ACC112 (cell line): ENCODE measurements around the gene ADIPOR2.
"Not testable (repeated sequence)": the region's sequence is repeated elsewhere in the genome, so short reads cannot be mapped to it uniquely, and the experiment has no call there.

Experiments used
- H2AFZ ChIP-seq: fragments of 200-600 bp; sonication (generic); one replicate; pipeline ENCODE4 v1.6.0; 2017; ENCODE audit warnings: antibody characterized with exemption, low read length; ENCODE audit not compliant: unreplicated experiment
- H3K27ac ChIP-seq: fragments of 200-600 bp; sonication (generic); 2 replicates; pipeline ENCODE4 v1.5.1; 2014; ENCODE audit warnings: low read depth, mild to moderate bottlenecking, antibody characterized with exemption, low read length, moderate library complexity
- H3K27me3 ChIP-seq: fragments of 200-600 bp; sonication (generic); 2 replicates; pipeline ENCODE4 v1.6.1; 2014; ENCODE audit warnings: mild to moderate bottlenecking, antibody characterized with exemption, low read length, moderate library complexity, mixed read lengths; ENCODE audit not compliant: insufficient read depth
- H3K36me3 ChIP-seq: fragments of 200-600 bp; sonication (generic); 2 replicates; pipeline ENCODE4 v1.6.1; 2016; ENCODE audit warnings: mild to moderate bottlenecking, antibody characterized with exemption, low read length, moderate library complexity, mixed read lengths; ENCODE audit not compliant: insufficient read depth
- H3K4me1 ChIP-seq: fragments of 200-600 bp; sonication (generic); one replicate; pipeline ENCODE4 v1.6.1; 2016; ENCODE audit warnings: low read length, mixed read lengths; ENCODE audit not compliant: insufficient read depth, unreplicated experiment, control insufficient read depth
- H3K4me3 ChIP-seq: fragments of 200-600 bp; sonication (generic); 2 replicates; pipeline ENCODE4 v1.5.1; 2014; ENCODE audit warnings: mild to moderate bottlenecking, low read depth, low read length
- H3K79me2 ChIP-seq: fragments of 200-600 bp; sonication (generic); one replicate; pipeline ENCODE4 v1.6.0; 2016; ENCODE audit warnings: low read length; ENCODE audit not compliant: control insufficient read depth, unreplicated experiment, insufficient read depth

Gene ADIPOR2

GRCh38 chr12:1720494-1720893 is 29.6 kb downstream of the ADIPOR2 start:
- Histone ChIP-seq H3K36me3 (no peaks in the 10 kb centered on the region), H3K4me3 (no peak overlapping the region), H2AFZ (no peak overlapping the region), H3K4me1 (peaks cover 12% of the 10 kb centered on the region), H3K27me3 (no peaks in the 10 kb centered on the region), H3K79me2 (peaks cover 62% of the 10 kb centered on the region), H3K27ac (no peak overlapping the region)

GRCh38 chr12:1723721-1724120 is 32.9 kb downstream of the ADIPOR2 start:
- Histone ChIP-seq H3K79me2 (peaks cover 48% of the 10 kb centered on the region), H3K4me3 (no peak overlapping the region), H3K27me3 (no peaks in the 10 kb centered on the region), H3K27ac (no peak overlapping the region), H3K36me3 (no peaks in the 10 kb centered on the region), H3K4me1 (no peaks in the 10 kb centered on the region), H2AFZ (no peak overlapping the region)

DNA sequence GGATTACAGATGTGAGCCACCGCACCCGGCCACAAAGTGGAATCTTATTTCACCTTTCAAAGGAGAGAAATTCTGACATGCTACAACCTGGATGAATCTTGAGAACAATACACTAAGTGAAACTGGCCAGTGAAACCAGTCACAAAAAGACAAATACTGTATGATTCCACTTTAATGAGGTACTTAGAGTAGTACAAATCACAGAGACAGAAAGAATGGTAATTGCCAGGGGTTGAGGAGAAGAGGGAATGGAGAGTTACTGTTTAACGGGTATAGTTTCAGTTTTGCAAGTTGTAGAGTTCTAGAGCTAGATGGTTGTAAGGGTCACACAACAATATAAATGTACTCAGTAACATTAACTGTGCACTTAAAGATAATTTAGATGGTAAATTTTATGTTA is 33.4 kb downstream of the ADIPOR2 start:
- H3K79me2 ChIP-seq, result peaks cover 46% of the 10 kb centered on the region
- H3K4me1 ChIP-seq, result no peaks in the 10 kb centered on the region
- H3K27me3 ChIP-seq, result no peaks in the 10 kb centered on the region
- H3K36me3 ChIP-seq, result no peaks in the 10 kb centered on the region
- no peak overlapping the region for H2AFZ ChIP-seq
- no peak overlapping the region for H3K4me3 ChIP-seq
- H3K27ac ChIP-seq, result no peak overlapping the region

- peaks cover 3% of the 10 kb centered on the region; the same call in 1 of the 2 replicates for H3K36me3 ChIP-seq
- H2AFZ ChIP-seq, result no peak overlapping the region
- no peaks in the 10 kb centered on the region for H3K27me3 ChIP-seq
- no peak overlapping the region for H3K27ac ChIP-seq
- H3K4me3 ChIP-seq, result no peak overlapping the region
- peaks cover 30% of the 10 kb centered on the region for H3K79me2 ChIP-seq
- no peaks in the 10 kb centered on the region for H3K4me1 ChIP-seq
Observed at GRCh38 chr12:1726753-1727152, 35.9 kb downstream of the ADIPOR2 start.

DNA sequence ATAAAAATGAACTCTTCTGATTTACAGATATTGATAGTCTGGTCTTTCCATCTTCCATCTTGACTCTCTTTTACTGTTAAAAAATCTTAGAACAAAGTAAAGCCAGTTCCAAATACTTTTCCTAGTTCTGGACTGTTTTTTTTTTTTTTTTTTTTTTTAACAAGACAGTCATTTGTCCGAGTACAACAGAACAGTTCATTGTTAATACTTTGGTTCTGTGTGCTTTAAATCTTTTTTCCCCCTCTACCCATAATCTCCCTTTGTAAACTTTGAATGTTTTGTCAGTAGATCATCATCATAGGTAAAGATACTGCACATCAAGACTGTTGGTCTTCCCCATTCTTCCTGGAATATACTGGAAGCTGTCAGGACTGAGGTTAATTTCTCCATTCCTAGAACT is 38.0 kb downstream of the ADIPOR2 start:
- no peak overlapping the region for H3K4me3 ChIP-seq
- H3K27me3 ChIP-seq, result no peaks in the 10 kb centered on the region
- no peak overlapping the region for H3K27ac ChIP-seq
- H3K36me3 ChIP-seq, result peaks cover 3% of the 10 kb centered on the region; the same call in 1 of the 2 replicates
- no peak overlapping the region for H2AFZ ChIP-seq
- no peaks in the 10 kb centered on the region for H3K4me1 ChIP-seq
- peaks cover 22% of the 10 kb centered on the region for H3K79me2 ChIP-seq

- H3K36me3 ChIP-seq, result peaks cover 3% of the 10 kb centered on the region; the same call in 1 of the 2 replicates
- no peak overlapping the region for H3K4me3 ChIP-seq
- no peak overlapping the region for H3K27ac ChIP-seq
- no peaks in the 10 kb centered on the region for H3K4me1 ChIP-seq
- no peak overlapping the region for H2AFZ ChIP-seq
- peaks cover 15% of the 10 kb centered on the region for H3K79me2 ChIP-seq
- no peaks in the 10 kb centered on the region for H3K27me3 ChIP-seq
Observed at GRCh38 chr12:1731019-1731687, 40.3 kb downstream of the ADIPOR2 start.

GRCh38 chr12:1731688-1732078 is 40.8 kb downstream of the ADIPOR2 start:
- H3K4me3 ChIP-seq, H2AFZ ChIP-seq, H3K36me3 ChIP-seq, H3K4me1 ChIP-seq, H3K27ac ChIP-seq, H3K27me3 ChIP-seq: not testable (repeated sequence)
- peaks cover 12% of the 10 kb centered on the region for H3K79me2 ChIP-seq

DNA sequence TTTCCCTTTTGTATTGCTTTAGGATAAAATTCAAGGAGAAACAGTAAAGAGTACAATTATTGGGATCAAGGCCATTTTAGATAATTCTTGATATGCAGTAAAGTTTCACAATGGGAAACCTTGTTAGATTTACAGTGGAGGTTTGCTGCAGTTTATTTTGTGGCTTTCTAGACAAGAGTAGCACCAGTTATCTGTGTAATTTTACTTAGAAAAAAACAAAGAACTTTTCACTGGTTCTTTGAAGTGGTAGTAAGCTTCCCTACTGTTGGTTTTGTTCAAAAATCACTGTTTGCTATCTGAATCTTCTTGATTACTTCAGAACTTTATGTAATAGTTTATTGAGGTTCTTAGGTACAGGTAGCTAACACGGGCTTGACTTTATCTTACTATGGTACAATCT is 42.0 kb downstream of the ADIPOR2 start:
- no peak overlapping the region for H3K27ac ChIP-seq
- H3K4me1 ChIP-seq, result no peaks in the 10 kb centered on the region
- H3K79me2 ChIP-seq, result peaks cover 22% of the 10 kb centered on the region

DNA sequence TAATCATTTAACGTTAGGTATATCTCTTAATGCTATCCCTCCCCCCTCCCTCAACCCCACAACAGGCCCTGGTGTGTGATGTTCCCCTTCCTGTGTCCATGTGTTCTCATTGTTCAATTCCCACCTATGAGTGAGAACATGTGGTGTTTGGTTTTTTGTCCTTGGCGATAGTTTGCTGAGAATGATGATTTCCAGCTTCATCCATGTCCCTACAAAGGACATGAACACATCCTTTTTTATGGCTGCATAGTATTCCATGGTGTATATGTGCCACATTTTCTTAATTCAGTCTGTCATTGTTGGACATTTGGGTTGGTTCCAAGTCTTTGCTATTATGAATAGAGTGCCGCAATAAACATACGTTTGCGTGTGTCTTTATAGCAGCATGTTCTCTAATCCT is 42.8 kb downstream of the ADIPOR2 start:
- H3K4me1 ChIP-seq, H3K4me3 ChIP-seq, H3K27me3 ChIP-seq, H2AFZ ChIP-seq, H3K36me3 ChIP-seq, H3K27ac ChIP-seq: not testable (repeated sequence)
- H3K79me2 ChIP-seq, result peaks cover 29% of the 10 kb centered on the region

More for the DNA sequence above, 42.0 kb downstream of the ADIPOR2 start:
- Histone ChIP-seq H3K27me3 (no peaks in the 10 kb centered on the region), H2AFZ (no peak overlapping the region), H3K4me3 (no peak overlapping the region), H3K36me3 (peaks cover 3% of the 10 kb centered on the region; the same call in 1 of the 2 replicates)

DNA sequence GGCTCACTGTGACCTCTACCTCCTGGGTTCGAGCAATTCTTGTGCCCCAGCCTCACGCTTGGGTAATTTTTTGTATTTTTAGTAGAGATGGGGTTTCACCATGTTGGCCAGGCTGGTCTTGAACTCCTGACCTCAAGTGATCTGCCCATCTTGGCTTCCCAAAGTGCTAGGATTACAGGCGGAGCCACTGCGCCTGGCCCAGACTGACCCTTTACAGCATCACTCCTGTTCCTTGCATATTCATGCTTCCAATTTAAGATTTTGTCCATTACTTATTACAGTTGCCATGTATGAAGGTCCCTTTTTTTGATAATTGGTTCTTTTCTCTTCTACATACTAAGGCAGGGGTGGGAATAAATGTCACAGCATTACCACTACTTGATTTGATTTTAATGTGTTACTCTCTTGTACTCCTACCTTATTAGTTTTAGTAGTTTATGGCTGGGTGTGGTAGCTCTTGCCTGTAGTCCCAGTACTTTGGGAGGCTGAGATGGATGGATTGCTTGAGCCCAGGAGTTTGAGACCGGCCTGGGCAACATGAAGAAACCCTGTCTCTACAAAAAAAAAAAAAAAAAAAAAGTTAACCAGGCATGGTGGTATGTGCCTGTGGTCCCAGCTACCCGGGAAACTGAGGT is 46.9 kb downstream of the ADIPOR2 start:
- H2AFZ ChIP-seq, result no peak overlapping the region
- H3K4me3 ChIP-seq, result no peak overlapping the region
- H3K79me2 ChIP-seq, result peaks cover 39% of the 10 kb centered on the region
- no peak overlapping the region for H3K27ac ChIP-seq
- H3K4me1 ChIP-seq, result peaks cover 14% of the 10 kb centered on the region
- H3K27me3 ChIP-seq, result no peaks in the 10 kb centered on the region
- no peaks in the 10 kb centered on the region for H3K36me3 ChIP-seq

GRCh38 chr12:1738446-1738845 is 47.6 kb downstream of the ADIPOR2 start:
- Histone ChIP-seq H3K4me3 (no peak overlapping the region), H2AFZ (no peak overlapping the region), H3K4me1 (peaks cover 14% of the 10 kb centered on the region), H3K36me3 (no peaks in the 10 kb centered on the region), H3K27me3 (no peaks in the 10 kb centered on the region), H3K27ac (no peak overlapping the region), H3K79me2 (peaks cover 41% of the 10 kb centered on the region)
